GM18505 (cell line): Measurements from ENCODE around the gene SCAMP4.

Experiments used
- ATAC-seq: cut with Tn5 transposase; IDR thresholded peaks from one replicate; pipeline ENCODE4 v1.9.1; 2021; ENCODE audit not compliant: unreplicated experiment
- POLR2A ChIP-seq: IDR thresholded peaks from 4 replicates; pipeline ENCODE4 v1.6.1; 2011; ENCODE audit warnings: borderline replicate concordance; ENCODE audit not compliant: insufficient read depth, insufficient read length; ENCODE audit errors: extremely low read depth

The SCAMP4 gene

DNA sequence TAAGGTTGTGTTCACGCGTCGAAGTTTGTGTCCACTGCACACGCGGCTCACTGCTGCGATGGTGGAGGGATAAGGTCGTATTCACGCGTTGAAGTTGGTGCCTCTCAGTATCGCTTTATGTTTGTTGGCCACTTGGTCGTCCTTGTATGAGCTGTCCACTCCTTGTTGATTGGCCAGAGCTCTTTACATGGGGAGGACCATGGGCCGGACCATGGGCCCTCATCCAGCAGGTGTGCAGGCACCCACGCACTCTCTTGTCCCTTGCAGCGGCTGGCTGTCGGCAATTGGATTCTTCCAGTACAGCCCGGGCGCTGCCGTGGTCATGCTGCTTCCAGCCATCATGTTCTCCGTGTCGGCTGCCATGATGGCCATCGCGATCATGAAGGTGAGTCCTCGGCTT, 17.6 kb downstream of the SCAMP4 start:
- TF ChIP-seq POLR2A, result no peak

DNA sequence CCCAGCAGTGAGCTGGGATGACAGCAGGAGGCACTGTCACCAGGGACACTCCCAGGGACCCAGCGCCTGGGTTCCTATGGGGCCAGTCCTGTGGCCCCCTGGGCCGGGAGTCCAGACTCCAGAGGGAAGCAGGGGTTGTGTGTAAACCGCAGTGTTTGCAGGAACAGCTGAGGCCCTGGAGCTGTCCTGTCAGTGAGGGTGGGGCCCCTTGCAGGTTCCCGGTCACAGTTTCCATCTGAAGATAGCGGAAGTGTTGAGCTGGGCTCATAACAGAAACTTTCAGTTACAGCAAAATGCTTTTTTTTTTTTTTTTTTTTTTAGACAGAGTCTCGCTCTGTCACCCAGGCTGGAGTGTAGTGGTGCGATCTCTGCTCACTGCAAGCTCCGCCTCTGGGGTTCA, 18.1 kb downstream of the SCAMP4 start:
- no peak for ATAC-seq
- TF ChIP-seq POLR2A, result no peak

More for the DNA sequence above, 17.6 kb downstream of the SCAMP4 start:
- ATAC-seq, result no peak

GRCh38 chr19:1924320-1924961, 19.2 kb downstream of the SCAMP4 start:
- no peak for ATAC-seq
- no peak for TF ChIP-seq POLR2A

GRCh38 chr19:1925544-1925943, 20.3 kb downstream of the SCAMP4 start:
- no peak for ATAC-seq
- TF ChIP-seq POLR2A, result no peak

GRCh38 chr19:1929021-1929742, 24.0 kb downstream of the SCAMP4 start:
- no peak for ATAC-seq
- no peak for TF ChIP-seq POLR2A

GRCh38 chr19:1931445-1931844, 26.2 kb downstream of the SCAMP4 start:
- no peak for TF ChIP-seq POLR2A
- ATAC-seq, result no peak

DNA sequence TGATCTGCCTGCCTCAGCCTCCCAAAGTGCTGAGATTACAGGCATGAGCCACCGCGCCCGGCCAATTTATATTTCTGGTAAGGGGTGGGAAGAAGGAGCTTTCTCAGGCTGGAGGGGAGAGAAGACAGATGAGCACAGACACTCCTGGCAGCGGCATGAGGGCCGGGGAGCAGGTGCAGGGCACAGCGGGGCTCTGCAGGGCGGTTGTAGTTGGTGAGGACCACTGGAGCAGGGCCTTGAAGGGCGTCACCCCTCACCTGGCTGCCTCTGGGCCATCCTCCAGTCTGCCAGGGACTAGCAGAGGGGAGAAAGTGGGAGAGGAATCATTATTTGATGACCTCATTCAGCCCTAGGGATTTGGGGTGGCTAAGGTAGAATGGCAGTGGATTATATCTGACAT, 27.2 kb downstream of the SCAMP4 start:
- no peak for ATAC-seq
- no peak for TF ChIP-seq POLR2A

GRCh38 chr19:1933244-1933643, 28.0 kb downstream of the SCAMP4 start:
- no peak for ATAC-seq
- no peak for TF ChIP-seq POLR2A

- no peak for TF ChIP-seq POLR2A
- no peak for ATAC-seq
Observed at GRCh38 chr19:1933942-1934341, 28.7 kb downstream of the SCAMP4 start.

DNA sequence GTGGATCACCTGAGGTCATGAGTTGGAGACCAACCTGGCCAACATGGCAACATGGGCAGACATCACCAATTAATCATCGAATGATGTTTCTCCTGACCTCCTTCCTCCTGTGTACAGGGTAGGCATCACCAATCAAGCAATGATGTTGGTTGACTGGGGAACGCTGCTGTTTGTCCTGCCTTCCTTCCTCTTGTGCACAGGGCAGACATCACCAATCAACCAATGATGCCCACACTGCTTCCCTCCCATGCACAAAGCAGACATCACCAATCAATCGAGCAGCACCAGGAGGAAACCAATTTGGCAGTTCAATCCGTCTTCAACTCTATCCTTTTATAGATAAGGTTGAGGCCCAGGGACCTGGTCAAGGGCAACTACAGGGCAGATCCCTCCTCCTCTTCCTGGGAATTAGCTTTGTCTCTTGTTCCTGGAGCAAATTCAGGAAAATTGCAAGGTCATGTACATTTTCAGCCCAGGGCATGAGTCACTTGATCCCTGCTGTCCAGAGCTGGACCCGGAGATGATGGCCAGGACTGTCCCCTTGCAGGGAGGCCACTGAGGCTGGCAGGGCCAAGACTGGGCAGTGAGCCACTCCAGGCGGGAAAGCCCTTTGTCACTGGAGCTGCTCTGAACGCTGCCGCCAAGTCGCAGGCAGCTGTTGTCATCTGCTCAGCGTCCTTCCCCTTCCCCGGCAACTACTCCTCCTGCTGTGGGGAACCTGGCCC, 30.4 kb downstream of the SCAMP4 start:
- no peak for TF ChIP-seq POLR2A
- ATAC-seq, result no peak

DNA sequence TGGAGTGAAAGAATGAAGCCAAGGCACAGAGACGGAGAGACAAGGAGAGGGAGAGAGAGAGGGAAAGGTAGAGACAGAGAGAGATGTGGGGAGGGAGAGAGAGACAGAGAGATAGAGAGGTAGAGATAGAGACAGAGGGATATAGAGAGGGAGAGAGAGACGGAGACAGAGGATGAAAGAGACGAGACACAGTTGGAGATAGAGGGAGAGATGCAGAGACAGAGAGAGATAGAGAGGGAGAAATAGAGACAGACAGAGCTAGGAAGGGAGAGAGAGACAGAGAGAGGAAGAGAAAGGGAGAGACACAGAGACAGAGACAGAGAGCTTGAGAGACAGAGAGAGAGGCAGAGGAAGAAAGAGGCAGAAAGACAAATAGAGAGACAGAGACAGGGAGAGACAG, 31.2 kb downstream of the SCAMP4 start:
- ATAC-seq, result no peak
- no peak for TF ChIP-seq POLR2A

DNA sequence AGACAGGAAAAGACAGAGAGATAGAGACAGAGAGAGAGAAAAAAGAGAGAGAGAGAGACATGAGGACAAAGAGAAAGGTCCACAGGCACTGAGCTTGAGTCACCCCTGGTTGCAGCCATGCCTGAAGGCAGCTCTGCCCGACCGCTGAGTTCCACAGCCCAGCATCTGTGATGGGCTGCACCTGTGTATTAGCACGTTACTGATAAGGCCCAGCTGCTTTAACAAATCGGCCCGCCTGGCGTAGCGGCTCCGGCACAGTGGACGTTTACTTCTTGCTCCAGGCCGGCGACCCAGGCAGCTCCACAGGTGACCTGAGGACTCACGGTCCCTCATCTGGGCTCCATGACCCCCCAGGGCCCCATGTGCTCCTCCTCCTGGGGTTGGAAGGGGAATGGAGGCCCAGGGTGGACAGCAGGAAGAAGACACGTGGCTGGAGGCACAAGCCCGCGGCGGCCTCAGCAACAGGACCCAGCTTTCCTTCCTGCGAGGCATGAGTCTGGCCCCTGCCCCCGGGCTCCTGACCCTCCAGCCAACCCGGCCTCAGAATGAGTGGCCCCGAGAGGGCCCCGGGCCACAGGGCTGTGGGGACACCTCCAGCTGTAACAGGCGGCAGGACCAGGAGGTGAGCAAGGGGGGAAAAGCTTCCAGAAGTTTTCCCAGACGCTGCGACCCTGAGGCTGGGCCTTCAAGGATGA, 31.9 kb downstream of the SCAMP4 start:
- ATAC-seq, result no peak
- no peak for TF ChIP-seq POLR2A

- ATAC-seq, result no peak
- TF ChIP-seq POLR2A, result no peak
Observed at GRCh38 chr19:1938071-1938470, 32.9 kb downstream of the SCAMP4 start.
